ENCODE results near the gene PAGR1. TPM values are rescaled to one million over a fixed set of nuclear protein-coding genes. Genes with fewer than 3 reads are reported as not detected.
A peak's percentile ranks its signal among the peaks of the same experiment; 100 is the strongest.

The PAGR1 gene
- total and polyA plus RNA-seq, 10 of the 15 experiments (the other 5 are each of a cell fraction or from before 2014, with no cell fraction given) = 1.1 to 57.7 (median 23.4) TPM

DNA sequence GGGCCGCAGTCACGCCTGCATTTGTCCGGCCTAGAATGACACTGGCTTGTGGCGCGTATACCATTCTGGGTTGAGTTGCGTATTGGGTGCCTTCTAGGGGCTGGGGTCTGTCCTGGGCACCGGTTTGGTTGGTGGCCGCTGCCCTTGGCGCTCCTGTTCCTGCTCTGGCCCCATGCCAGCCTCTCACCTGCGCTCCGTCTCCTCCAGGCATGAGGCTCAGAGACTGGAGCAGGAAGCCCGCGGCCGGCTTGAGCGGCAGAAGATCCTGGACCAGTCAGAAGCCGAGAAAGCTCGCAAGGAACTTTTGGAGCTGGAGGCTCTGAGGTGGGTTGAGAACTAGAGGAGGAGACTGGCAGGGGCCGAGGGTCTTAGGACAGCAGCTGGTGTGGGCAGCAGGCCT, 29.7 kb downstream of the PAGR1 start (continued):
- TF ChIP-seq BACH1 (IDR thresholded peaks at IDR 0.05; ENCODE audit: borderline replicate concordance) (no peak), HDGF (IDR thresholded peaks at IDR 0.05) (no peak), YBX1 (IDR thresholded peaks at IDR 0.05) (no peak), NFYA (IDR thresholded peaks at IDR 0.05; ENCODE audit: borderline replicate concordance, low read depth, low read length) (no peak)

DNA sequence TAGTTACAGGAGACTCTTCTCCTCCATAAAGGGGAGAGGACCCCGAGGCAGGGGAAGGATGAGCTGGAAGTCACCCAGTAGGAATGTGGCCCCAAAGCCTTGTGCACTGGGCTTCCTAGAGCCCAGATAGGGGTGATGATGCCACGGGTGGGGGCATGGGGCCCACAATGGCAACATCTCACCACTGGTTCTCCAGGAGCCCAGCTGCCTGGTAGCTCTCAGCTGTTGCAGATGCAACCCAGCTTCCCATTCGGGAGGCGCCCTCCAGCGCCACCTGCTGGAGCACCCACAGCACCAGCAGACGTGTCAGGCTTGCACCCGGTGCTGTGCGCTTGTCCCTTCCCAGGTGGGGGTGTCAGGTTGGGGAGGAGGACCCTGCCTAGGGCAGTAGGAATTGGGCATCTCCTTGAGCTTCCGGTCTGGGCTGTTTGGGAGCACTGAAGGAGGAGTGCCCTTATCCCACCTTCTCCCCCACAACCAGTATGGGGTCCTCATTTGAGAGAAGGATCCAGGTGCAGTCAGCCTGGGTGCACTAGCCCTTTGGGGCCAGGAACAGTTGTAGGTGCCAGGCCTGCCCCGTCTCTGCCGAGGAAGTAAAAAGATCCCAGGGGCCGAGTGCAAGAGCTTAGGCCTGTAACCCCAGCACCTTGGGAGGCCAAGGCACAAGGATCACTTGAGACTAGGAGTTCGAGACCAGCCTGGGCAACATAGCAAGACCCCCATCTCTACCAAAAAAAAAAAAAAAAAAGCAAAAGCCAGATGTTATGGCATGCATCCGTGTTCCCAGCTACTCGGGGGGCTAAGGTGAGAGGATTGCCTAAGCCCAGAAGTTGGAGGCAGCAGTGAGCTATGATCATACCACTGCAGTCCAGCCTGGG, 32.7 kb downstream of the PAGR1 start:
- SMC1A ChIA-PET (ENCODE audit: uncharacterized antibody, unreplicated experiment) = interaction anchor here (0.7 to 3.6 kb wide), 23 partner anchors 10 to 207 kb away, joined by 3 to 48 read pairs (median 4); partner anchors contain the start of genes MVP, PAGR1, TAOK2 and TMEM219
- peak; percentile 99 for ATAC-seq
- no TSS peak for BruUV-seq (replicated peaks)
- no peak overlapping the region for H3K4me2 ChIP-seq (ENCODE audit: control insufficient read depth, insufficient read depth)
- no peaks in the 10 kb centered on the region for H4K20me1 ChIP-seq (ENCODE audit: control insufficient read depth, insufficient read depth)
- RAD21 ChIA-PET (ENCODE audit: unreplicated experiment) = interaction anchor here (0.6 to 3.5 kb wide), 20 partner anchors 19 to 208 kb away, joined by 3 to 51 read pairs (median 5); partner anchors contain the start of genes KCTD13, KIF22, MVP and PAGR1
- POLR2A ChIA-PET = interaction anchor here (0.5 to 3.4 kb wide), 8 partner anchors 19 to 734 kb away, joined by 3 to 14 read pairs (median 4); partner anchors contain the start of genes KIF22, MVP and PAGR1
- no peak overlapping the region for H3K27ac ChIP-seq (ENCODE audit: control insufficient read depth, insufficient read depth)
- WGBS (ENCODE audit: insufficient coverage, insufficient replicate concordance, low lambda C conversion rate, missing lambda C conversion rate) = 39% methylated on average over 15 of the region's 15 CpGs
- intact Hi-C loops (cut with micrococcal nuclease; ENCODE audit: unreplicated experiment) = loop anchor here (1.0 kb wide), 1 partner anchor 148 kb away; no protein-coding TSS in a partner anchor
- H3K4me3 ChIP-seq = no peak overlapping the region
- no peak overlapping the region for H3K9ac ChIP-seq (ENCODE audit: control insufficient read depth, insufficient read depth, low read length)
- DNase-seq (ENCODE audit: low read depth, low spot score) = no peak
- H3K27me3 ChIP-seq (replicated peaks in 1 of 2; ENCODE audit: control insufficient read depth in 2 of 2, insufficient read depth in 2 of 2, low read length in 1 of 2) = no peaks in the 10 kb centered on the region
- H3K4me1 ChIP-seq (ENCODE audit: control insufficient read depth, insufficient read depth, low read length) = no peaks in the 10 kb centered on the region
- no peaks in the 10 kb centered on the region for H3K9me3 ChIP-seq (replicated peaks; ENCODE audit: control insufficient read depth, insufficient read depth, low read length)
- H3K36me3 ChIP-seq (ENCODE audit: control insufficient read depth in 2 of 2, insufficient read depth in 2 of 2, low read length in 1 of 2) = peaks cover 2 to 3% of the 10 kb centered on the region in 2 experiments; a peak in 2 of 4 replicates
- no peak overlapping the region for H2AFZ ChIP-seq (ENCODE audit: control insufficient read depth, low read depth, low read length)
- in situ Hi-C loops (cut with MboI) = no loop called here
- no peaks in the 10 kb centered on the region for H3K79me2 ChIP-seq (ENCODE audit: control insufficient read depth, insufficient read depth, low read length)
- CTCF ChIA-PET = interaction anchor here (0.6 to 4.6 kb wide), 52 partner anchors 9 to 249 kb away, joined by 3 to 99 read pairs (median 5); partner anchors contain the start of genes C16orf92, CDIPT, KCTD13 and KIF22
- no peak for FAIRE-seq
- TF ChIP-seq SRF (IDR thresholded peaks at IDR 0.05; ENCODE audit: low read depth in 2 of 2, low read length in 2 of 2) (no peak), LARP7 (IDR thresholded peaks at IDR 0.05) (0 out of 2 replicates have a peak, but pooled peaks have one; percentile 44), BMI1 (IDR thresholded peaks at IDR 0.05; ENCODE audit: borderline replicate concordance) (no peak), SMC3 (IDR thresholded peaks at IDR 0.05; ENCODE audit: borderline replicate concordance, low read length) (peak; percentile 86), SP1 (IDR thresholded peaks at IDR 0.05; ENCODE audit: low read depth, low read length) (peak; percentile 32), SMARCA5 (IDR thresholded peaks at IDR 0.05) (peak; percentile 64; the same call in 1 of the 2 replicates), POLR2AphosphoS5 (IDR thresholded peaks at IDR 0.05; ENCODE audit: low read length) (peak; percentile 31; the same call in 1 of the 2 replicates), KDM1A (IDR thresholded peaks at IDR 0.05; ENCODE audit: borderline replicate concordance) (no peak), BHLHE40 (IDR thresholded peaks at IDR 0.05; ENCODE audit: borderline replicate concordance in 1 of 2, low read depth in 2 of 2, low read length in 1 of 2) (peak; percentile 23 to 41; a peak in 1 of 4 replicates), RAD21 (IDR thresholded peaks at IDR 0.05; ENCODE audit: insufficient read depth, low read depth, low read length) (peak; percentile 76), TCF7 (IDR thresholded peaks at IDR 0.05; ENCODE audit: borderline replicate concordance) (no peak), ZNF24 (IDR thresholded peaks at IDR 0.05) (no peak), POLR2A (IDR thresholded peaks at IDR 0.05; ENCODE audit: low read depth, low read length) (peak; percentile 51), YBX1 (IDR thresholded peaks at IDR 0.05) (no peak), IKZF1 (conservative IDR thresholded peaks at IDR 0.05) (0 out of 2 replicates have a peak, but pooled peaks have one; percentile 47), TCF12 (IDR thresholded peaks at IDR 0.05; ENCODE audit: low read depth, low read length) (peak; percentile 57; the same call in 1 of the 2 replicates), CHD1 (IDR thresholded peaks at IDR 0.05; ENCODE audit: low read depth, low read length) (no peak), RUNX3 (IDR thresholded peaks at IDR 0.05; ENCODE audit: low read length) (peak; percentile 33; the same call in 1 of the 2 replicates), DPF2 (IDR thresholded peaks at IDR 0.05) (0 out of 2 replicates have a peak, but pooled peaks have one; percentile 38)
- TF ChIP-seq, protein P1, sequence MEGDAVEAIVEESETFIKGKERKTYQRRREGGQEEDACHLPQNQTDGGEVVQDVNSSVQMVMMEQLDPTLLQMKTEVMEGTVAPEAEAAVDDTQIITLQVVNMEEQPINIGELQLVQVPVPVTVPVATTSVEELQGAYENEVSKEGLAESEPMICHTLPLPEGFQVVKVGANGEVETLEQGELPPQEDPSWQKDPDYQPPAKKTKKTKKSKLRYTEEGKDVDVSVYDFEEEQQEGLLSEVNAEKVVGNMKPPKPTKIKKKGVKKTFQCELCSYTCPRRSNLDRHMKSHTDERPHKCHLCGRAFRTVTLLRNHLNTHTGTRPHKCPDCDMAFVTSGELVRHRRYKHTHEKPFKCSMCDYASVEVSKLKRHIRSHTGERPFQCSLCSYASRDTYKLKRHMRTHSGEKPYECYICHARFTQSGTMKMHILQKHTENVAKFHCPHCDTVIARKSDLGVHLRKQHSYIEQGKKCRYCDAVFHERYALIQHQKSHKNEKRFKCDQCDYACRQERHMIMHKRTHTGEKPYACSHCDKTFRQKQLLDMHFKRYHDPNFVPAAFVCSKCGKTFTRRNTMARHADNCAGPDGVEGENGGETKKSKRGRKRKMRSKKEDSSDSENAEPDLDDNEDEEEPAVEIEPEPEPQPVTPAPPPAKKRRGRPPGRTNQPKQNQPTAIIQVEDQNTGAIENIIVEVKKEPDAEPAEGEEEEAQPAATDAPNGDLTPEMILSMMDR (IDR thresholded peaks at IDR 0.05 in 2 of 3, conservative IDR thresholded peaks at IDR 0.05 in 1 of 3; ENCODE audit: control insufficient read depth in 2 of 3, extremely low read depth in 1 of 3, insufficient read depth in 1 of 3, low read depth in 3 of 3, low read length in 3 of 3) = peak; percentile 88 to 98 (median 90)
